ENCODE measurements around the gene WBP1L.

WBP1L gene

DNA sequence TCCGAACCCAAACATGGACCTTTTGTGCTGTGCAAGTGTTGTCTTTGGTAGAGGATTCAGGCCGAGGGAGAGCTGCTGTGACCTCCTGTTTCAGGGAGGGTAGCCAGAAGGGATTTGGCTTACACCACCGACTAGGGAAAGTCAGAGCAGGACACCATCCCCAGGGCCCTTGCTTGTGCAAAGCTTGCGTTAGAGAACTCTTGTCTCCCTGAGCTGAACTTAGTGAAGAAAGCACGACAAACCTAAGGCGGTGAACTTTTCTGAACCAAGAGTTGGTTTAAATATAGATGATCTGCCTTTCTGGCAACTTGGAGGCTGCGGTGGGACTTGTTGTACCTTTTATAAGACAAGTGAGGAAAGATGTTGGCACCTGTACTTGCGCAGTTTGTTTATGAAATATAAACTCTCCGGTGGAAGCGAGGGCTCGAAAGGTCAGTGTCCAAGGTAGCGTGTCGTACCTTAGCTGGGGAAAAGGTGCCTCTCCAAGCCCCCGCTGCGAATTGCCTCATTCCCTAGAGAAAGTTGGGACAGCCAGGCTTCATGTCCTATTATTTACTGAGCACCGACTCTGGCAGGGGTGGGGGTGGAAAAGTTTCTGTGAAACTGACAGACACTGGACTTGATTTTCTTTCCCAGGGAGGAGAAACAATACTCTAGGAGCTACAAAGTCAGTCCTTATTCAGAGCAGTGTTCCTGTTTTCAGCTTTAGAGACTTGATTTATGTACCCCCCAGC, 31.6 kb downstream of the WBP1L start:
- H3K27ac ChIP-seq = peak overlapping the region in 20 of 21 experiments; percentile 1 to 97 (median 86)
- no peak overlapping the region for H3K4me3 ChIP-seq

DNA sequence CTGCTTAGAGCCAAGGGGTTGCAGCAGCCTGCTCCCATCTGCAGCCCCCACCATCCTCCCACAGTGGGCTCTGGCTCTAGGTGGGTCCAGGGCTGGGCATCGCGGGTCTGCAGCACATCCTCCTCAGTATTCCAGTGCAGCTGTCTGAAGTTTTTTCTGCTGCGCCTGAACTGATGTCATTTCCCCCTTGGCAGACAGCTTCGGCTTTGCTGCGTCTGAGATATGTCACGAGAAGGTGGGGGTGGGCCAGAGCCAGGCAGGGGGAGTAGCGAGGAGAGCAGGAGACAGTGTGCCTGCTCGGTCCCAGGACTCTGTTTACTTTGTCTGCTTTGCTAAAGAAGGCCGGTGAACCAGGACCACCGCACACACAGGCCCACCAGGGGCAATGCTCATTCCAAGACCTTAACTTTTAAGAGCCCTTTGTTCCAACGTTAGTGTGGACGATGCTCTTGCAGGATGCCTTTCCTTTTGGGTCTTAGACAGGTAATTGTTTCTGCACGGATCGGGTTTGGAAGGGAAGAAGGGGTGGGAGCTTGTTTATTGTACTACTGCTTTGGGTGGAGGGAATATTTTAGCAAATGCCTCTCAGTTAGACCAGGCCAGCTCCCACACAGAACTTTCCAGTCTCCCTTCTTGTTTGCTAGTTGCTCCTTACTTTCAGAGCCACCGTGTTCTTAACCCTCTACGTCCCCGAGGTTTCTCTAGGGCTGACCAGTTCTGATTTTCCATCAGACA, 32.4 kb downstream of the WBP1L start:
- Histone ChIP-seq H3K27ac (peak overlapping the region; percentile 35 to 97 (median 85)), H3K4me3 (peak overlapping the region in 5 of 7 experiments; percentile 3 to 26 (median 14))

DNA sequence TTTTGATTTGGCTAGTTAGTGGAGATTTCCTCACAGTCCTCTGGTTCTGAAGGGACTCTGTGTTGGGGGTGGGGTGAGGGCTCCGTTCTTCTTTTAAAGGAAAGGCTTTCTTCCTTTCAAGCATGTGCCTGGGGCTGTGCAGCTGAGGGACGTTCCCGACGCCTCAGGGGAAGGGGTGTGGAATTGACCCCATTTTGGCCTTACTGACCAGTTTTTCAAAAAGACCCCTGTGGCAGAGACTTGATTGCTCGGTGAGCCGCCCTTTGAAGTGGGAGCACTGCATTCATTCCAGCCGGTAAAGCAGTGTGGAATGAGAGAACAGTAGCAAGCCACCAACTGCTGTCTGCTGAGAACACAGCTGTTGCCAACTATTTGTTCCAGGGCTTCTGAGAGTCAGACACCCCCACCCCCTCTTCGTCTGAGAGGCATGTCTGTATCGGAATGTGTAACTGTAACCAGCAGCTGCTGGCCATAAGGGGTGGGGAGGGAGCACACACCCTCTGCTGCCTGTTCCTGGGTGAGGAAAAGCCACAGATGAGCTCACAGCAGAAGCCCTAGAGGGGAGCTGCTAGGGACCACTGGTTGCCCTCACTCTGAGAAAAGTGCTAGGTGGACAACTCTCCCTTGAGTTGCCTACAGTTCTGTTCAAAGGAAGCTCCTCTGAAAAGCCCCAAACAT, 33.2 kb downstream of the WBP1L start:
- H3K4me3 ChIP-seq = peak overlapping the region in 5 of 7 experiments; percentile 3 to 26 (median 14)

DNA sequence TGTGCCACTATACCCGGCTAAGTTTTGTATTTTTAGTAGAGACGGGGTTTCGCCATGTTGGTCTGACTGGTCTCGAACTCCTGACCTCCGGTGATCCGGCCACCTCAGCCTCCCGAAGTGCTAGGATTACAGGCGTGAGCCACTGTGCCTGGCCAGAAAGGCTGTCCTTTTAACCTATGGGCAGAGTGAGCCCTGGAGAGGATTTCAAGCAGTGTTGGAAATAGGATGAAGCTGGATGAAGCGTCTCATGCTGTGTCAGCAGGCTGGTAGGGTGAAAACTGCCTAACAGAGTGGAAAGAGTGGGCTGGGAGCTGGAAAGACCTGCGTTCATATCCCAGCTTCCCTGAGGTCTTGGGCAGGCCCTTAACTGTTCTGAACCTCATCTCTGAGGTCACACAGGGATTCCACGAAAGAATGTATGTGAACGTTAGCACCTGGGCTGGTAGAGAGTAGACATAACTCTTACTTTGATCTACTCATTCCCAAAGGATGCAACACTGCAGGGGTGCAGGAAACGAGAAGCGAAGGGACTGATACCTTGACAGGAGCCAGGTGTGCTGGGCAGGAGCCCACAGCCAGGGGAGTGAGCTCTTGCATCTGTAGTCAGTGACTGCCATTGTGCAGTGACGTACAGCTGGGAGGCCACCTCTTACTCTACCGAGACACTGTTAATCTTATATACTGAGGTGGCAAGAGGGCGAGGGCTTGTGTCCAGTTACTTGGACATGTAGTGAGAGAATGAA, 34.1 kb downstream of the WBP1L start:
- Histone ChIP-seq H3K4me3 (no peak overlapping the region), H3K27ac (peak overlapping the region in 19 of 21 experiments; percentile 21 to 97 (median 84))

More for the DNA sequence above, 33.2 kb downstream of the WBP1L start:
- H3K27ac ChIP-seq = peak overlapping the region in 20 of 21 experiments; percentile 35 to 97 (median 86)

DNA sequence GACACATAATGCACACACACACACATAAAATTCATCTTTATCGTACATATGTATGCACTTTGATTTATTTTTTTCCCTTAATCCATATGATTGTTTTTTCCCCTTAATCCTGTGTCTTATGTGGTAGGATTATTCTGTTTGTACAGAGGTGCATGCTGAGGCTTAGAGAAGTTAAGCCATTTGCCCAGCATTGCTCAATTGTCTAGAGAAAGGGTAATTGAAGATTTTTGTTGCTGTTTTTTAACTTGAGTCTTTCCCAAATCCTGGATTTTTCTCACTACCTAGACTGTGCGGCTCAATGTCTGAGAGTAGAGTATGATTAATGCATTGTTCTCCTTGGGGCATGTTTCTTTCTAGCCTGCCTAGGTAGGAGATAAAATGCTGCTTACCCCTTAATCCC, 35.0 kb downstream of the WBP1L start:
- Histone ChIP-seq H3K27ac (peak overlapping the region in 13 of 21 experiments; percentile 17 to 97 (median 55)), H3K4me3 (no peak overlapping the region)

DNA sequence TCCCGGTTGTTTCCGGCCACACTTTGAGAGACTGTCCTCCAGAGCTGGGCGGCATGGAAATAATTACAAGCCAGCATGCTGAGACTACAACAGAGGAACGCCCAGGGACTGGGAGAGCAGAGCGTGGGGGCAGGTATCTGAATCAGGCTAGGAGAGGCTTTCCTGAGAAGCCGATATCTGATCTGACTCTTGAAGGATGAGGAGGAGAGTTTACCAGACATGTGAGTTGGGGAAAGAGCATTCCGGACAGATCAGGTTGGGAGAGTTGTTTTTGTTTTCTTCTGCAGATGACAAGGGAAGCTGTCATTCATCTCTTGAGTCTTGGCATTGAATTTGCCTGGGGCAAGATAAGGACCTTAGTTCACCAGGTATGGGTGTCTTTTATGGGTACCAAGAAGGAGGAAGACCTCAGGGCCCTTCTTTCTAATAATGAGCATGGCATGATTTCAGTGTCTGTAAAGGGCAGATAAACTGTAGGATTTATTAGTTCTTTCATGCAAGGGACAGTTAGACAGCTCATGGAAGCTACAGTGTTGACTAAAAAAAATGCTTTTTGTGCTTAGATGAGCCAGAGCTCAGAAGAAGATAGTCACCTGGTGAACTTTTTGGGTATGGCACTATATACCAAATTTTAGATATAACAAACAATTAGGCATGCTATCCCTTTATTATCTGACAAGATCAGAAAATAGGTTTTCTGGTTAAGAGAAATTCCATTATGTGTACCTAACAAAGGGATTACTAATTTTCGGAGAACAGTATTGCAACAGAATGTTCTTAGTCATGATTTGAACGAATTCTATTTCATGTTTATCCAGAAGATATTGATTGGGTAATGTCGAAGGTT, 36.2 kb downstream of the WBP1L start:
- H3K27ac ChIP-seq = peak overlapping the region in 18 of 21 experiments; percentile 18 to 97 (median 52)
- H3K4me3 ChIP-seq = no peak overlapping the region

DNA sequence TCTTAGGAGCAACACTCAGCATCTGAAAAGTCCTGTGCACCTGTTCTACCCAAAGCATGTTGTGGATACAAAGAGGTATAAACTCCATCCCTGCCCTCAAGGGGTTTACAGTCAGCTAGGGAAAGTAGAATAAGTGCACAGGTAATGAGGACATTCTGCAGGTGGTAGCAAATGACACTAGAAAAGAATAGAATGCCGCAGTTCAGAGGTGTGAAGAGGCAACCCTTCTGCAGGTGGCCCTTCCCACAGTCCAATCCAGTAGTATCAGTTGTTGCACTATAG, 36.7 kb downstream of the WBP1L start:
- no peak overlapping the region for H3K4me3 ChIP-seq
- peak overlapping the region in 13 of 21 experiments; percentile 37 to 97 (median 87) for H3K27ac ChIP-seq

DNA sequence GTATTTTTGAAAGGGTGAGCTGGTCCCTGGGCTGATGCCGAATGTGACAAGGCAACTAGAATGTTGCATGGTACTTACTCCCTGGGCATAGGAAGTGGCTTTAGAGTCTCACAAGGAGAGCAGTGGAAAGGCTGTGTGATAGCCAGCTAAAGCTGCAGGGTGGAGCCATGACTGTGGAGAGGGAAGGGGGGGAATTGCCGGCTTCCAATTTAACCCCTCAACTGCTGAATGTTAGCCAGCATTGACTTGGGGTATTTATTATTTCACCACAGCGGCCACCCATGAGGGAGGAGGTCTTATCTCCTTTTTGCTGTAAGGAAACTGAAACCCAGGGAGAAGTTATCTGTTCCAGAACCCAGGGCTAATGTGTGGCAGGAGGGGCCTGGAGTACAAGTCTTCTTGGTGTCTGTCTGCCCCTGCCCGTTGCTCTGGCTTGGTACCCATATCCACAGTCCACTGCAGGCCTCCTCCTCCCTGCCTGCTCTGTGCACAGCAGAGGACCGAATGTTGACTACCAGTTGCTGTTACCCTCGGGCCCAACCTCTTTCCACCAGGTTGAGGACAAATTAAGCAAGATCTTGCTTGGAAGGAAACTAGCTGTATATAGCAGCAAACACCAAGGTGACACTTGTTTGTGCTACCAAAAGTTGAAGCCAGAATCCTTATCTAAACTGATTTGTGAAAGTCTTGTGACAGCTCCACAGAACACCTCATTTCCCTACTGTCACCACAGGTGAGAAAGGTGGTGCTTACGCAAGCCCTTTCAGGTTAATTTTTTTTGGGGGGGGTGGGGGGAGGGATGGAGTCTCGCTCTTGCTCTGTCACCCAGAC, 37.6 kb downstream of the WBP1L start:
- H3K4me3 ChIP-seq = no peak overlapping the region
- peak overlapping the region in 18 of 21 experiments; percentile 10 to 95 (median 68) for H3K27ac ChIP-seq

DNA sequence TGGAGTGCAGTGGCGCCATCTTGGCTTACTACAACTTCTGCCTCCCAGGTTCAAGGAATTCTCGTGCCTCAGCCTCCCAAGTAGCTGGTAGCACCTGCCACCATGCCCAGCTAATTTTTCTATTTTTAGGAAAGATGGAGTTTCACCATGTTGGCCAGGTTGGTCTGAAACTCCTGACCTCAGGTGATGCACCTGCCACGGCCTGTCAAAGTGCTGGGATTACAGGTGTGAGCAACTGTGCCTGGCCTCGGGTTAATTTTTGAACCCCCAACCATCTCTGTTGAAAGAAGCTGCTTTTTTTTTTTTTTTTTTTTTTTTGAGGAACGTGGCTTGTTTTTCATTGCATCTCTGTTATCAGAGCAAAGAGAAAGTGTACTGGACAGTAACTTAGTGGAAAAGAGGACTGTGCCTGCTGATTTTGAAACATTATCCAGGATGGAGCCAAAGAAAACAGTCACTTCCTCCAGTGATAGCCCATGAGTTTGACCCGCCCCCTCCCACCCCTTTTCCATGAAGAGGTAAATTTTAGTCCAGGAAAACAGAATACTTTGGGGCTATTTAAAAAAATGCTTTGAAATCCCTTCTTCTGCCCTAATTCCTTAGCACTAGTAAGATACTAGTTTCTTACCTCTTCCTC, 38.3 kb downstream of the WBP1L start:
- H3K27ac ChIP-seq = peak overlapping the region in 19 of 21 experiments; percentile 13 to 95 (median 82)

DNA sequence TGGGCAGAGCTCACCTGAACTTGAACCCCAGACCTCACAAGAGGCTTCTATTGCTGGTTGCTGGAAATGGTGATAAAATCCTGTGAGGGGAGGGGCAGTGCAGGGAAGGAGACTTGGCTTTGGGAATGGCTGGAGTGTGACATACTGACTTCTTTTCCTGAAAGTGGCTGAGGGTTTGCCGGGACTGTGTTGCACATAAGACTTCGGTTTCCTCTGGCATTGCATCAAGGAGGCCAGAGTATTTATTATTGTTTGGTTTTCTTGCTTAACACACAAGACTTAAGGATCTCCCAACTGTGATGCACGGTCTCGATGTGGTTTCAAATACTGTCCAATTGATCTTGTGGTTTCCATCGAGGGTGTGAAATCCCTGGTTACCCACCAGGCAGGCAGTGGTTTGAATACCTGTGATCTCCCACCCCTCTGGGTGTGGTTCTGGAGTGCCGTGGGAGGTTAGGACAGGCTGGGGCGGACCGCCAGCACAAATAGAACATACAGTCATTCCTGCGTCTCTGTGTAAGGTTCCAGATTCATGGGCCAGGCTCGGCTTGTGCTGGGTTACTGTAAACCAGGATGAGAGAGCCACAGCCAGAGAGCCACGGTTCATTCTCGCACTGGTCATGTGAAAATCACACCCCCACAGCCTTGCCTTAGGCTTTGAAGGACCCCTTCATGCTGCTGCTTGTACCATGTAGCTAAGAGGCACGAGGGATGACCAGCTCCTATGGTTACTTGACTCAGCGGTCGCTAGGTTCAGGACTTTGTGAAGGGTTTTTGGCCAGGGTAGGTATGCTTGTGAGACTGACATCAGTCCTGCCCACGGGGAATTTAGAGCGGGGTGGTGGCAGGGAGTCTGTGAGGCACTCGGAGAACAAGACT, 39.2 kb downstream of the WBP1L start:
- H3K27ac ChIP-seq = peak overlapping the region; percentile 31 to 95 (median 81)
- no peak overlapping the region for H3K4me3 ChIP-seq

More for the DNA sequence above, 38.3 kb downstream of the WBP1L start:
- H3K4me3 ChIP-seq = no peak overlapping the region

DNA sequence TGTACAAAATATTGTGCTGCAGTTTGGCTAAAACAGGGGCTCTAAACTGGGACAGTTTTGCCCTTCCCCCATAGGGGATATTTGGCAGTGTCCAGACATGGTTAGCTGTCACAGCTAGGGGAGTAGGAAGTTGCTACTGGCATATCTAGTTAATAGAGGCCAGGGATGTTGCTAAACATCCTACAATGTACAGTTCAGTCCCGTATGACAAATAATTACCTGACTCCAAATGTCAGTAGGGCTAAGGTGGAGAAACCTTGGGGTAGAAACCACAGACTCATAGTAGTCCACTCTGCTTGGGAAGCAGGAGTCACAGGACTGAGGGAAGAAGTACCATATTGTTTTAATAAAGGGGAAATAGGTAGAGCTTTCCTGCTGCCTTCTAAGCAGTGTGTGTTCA, 39.8 kb downstream of the WBP1L start:
- no peak overlapping the region for H3K4me3 ChIP-seq
- H3K27ac ChIP-seq = peak overlapping the region; percentile 31 to 95 (median 81)

DNA sequence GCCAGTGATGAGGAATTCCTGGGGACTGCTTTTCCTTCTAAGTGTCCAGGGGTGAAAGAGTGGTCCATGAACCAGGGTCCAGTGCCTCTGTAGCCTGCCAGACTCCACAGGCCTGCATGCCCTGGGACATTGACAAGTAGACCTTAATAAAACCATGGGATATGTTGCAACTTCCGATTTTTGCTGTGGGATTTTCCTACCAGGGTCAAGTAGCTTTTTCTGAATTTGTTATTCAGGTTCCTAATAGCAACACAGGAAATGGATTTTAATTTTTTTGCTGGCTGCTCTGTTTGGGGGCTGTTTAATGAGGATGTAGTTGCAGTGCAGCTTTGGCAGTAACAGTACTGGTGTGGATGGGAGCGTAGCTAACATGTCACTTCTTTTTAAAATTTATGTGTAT, 42.1 kb downstream of the WBP1L start:
- Histone ChIP-seq H3K27ac (peak overlapping the region in 18 of 21 experiments; percentile 3 to 95 (median 62)), H3K4me3 (no peak overlapping the region)

DNA sequence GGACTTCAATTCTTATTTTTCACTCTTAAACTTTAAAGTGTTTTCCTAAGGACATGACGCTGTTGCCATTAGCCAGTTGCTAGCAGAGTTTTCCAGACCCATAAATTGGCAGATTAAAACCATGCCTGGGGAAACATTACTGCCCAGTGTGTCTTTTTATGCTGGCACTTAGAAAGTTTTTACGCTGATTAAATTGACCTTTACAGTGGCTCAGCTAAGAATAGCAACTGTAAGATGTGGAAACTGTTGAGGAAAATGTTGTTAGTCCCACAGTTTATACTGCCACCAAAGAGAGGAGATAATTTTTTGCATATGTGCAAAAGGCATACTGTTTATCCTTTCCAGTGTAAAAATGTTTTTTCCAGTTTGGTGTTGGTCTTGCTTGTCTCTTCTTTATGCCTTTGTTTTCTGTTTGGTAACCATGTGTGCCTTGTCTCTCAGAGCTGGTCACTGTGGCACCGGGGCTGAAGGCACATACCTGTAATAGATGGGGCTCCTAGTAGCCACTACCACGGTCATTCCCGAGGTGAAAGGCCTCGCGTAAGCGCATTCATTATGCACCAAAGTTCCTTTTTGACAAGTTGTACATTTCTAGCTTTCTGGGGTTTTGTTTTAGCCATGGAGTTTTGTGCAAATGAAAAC, 48.1 kb downstream of the WBP1L start:
- Histone ChIP-seq H3K4me3 (no peak overlapping the region), H3K27ac (peak overlapping the region in 14 of 21 experiments; percentile 14 to 76 (median 36))

DNA sequence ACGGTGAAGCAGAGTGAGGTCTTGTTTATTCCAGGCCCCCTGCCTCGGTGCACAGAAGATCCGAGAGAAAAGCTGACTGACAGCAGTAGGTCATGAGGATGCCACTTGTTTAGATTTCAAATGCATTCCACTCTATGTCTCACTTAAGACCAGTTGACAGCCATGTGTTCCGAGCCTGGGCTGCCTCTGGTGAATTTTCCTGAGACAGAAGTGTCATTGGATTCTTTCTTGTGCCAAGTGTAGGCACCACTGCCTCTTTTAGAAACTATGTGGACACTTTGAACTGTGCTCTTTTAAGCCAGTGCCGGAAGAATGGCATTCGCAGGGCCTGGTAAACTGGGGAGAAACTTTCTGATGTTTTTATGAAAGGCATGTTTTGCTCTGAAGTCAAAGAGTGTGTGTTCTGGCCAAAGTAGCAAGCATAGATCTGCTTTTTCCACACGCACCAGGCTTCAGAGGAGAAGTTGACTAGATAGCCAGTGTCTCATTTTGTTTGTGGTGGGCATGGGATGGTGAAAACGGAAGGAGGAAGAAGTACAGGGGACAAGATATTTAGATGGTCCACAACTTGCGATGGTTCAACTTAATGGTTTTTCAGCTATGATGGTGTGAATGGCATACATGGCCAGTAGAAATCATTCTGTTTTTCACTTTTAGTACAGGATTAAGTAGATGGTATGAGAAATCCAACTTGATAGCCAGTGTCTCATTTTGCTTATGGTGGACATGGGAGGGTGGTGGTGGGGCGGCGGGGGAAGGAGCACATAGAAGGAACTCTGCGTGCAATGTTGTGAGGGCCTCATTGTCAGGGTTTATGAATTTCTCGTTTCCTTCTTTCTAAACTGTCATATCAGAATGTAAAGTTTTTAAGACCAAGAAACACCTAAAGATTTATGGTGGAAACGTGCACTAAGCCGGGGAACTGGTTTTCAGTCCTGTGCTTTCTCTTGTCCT, 52.0 kb downstream of the WBP1L start:
- no peak overlapping the region for H3K4me3 ChIP-seq

More for the DNA sequence above, 52.0 kb downstream of the WBP1L start:
- H3K27ac ChIP-seq = peak overlapping the region in 18 of 21 experiments; percentile 8 to 83 (median 64)
